Spleen (tissue), 11 donors: ENCODE results near the gene HOXC11. TPM values are rescaled to one million over a fixed set of nuclear protein-coding genes. Genes with fewer than 3 reads are reported as not detected.
A peak's percentile ranks its signal among the peaks of the same experiment; 100 is the strongest.

Experiments used
- DNase-seq: peaks from one replicate; pipeline ENCODE4 v3.0.0-alpha.2; 2020
- H3K27ac ChIP-seq, 8 donors: fragments of 200-600 bp; sonication (generic) in 7 of 8; 1 replicate in 4 of 8; 2 replicates in 4 of 8; pipeline versions ENCODE4 v1.5.0 to v1.8.0; 2016 to 2021; ENCODE audit warnings: inconsistent platforms in 4 of 8, mild to moderate bottlenecking in 4 of 8, moderate library complexity in 1 of 8
- H3K27me3 ChIP-seq, 7 donors: fragments of 200-600 bp; sonication (generic) in 6 of 7; replicated peaks in 1 of 7; 1 replicate in 4 of 7; 2 replicates in 3 of 7; pipeline versions ENCODE4 v1.5.0 to v1.8.0; 2016 to 2021; ENCODE audit warnings: inconsistent platforms in 3 of 7, mild to moderate bottlenecking in 1 of 7
- H3K36me3 ChIP-seq, 6 donors: fragments of 200-600 bp; sonication (generic) in 5 of 6; 1 replicate in 4 of 6; 2 replicates in 2 of 6; pipeline versions ENCODE4 v1.5.0 to v1.8.0; 2016 to 2021; ENCODE audit warnings: inconsistent platforms in 2 of 6
- H3K4me1 ChIP-seq, 6 donors: fragments of 200-600 bp; sonication (generic) in 5 of 6; 1 replicate in 3 of 6; 2 replicates in 3 of 6; pipeline versions ENCODE4 v1.5.0 to v1.8.0; 2016 to 2021; ENCODE audit warnings: inconsistent platforms in 3 of 6
- H3K4me3 ChIP-seq, 8 donors: fragments of 200-600 bp; sonication (generic) in 7 of 8; 1 replicate in 4 of 8; 2 replicates in 4 of 8; pipeline versions ENCODE4 v1.5.0 to v1.8.0; 2016 to 2021; ENCODE audit warnings: inconsistent platforms in 4 of 8, mild to moderate bottlenecking in 4 of 8, moderate library complexity in 2 of 8
- H3K9me3 ChIP-seq, 8 donors: fragments of 200-600 bp; sonication (generic) in 7 of 8; 1 replicate in 4 of 8; 2 replicates in 4 of 8; pipeline versions ENCODE4 v1.5.0 to v1.8.0; 2016 to 2021; ENCODE audit warnings: inconsistent platforms in 4 of 8
- POLR2A ChIP-seq, 3 donors: fragments of 450-650 bp; IDR thresholded peaks; one replicate each; pipeline ENCODE4 v1.5.1; 2017; ENCODE audit warnings: antibody characterized with exemption in 3 of 3, mild to moderate bottlenecking in 1 of 3
- POLR2AphosphoS5 ChIP-seq, 3 donors: sonication (generic); formaldehyde crosslinking; IDR thresholded peaks; one replicate each; pipeline ENCODE4 v1.5.1; 2017; ENCODE audit warnings: antibody characterized with exemption in 3 of 3
- WGBS, 5 donors: extraction: QIAGEN DNeasy Blood & Tissue Kit in 3 of 5; methylation state at CpG; one replicate each; pipeline versions ENCODE4 v1.1.5 to v1.1.7; 2013 to 2018; 5-methylcytosine and 5-hydroxymethylcytosine counted together
- intact Hi-C: fragments of 100-400 bp; cut with DNase I; formaldehyde crosslinking; loops from one replicate; pipeline ENCODE4 v1.15.0; 2023; ENCODE audit warnings: low total_unique reads
- polyA plus RNA-seq, 3 donors: library from polyadenylated mRNA; stranded (reverse); fragments of 200-250 nt; gene quantifications; one replicate each; pipeline ENCODE4 v1.2.1, GENCODE V29; 2013
- total RNA-seq, 7 donors: library from RNA; depleted of rRNA in 3 of 7; stranded (reverse); fragments of >200 nt in 3 of 7; fragmentation: NEBNext Ultra II Directional in 4 of 7; extraction: Animal tissue kit (Norgen Biotek cat#: 25700) in 4 of 7; gene quantifications; one replicate each; pipeline versions ENCODE4 v1.1.0 to v1.2.1, GENCODE V29; 2016 to 2021
- TF ChIP-seq, protein P1 (sequence below), 11 experiments: fragments of 200-600 bp in 7 of 11; fragments of 450-650 bp in 4 of 11; sonication (generic) in 4 of 11; IDR thresholded peaks in 8 of 11; conservative IDR thresholded peaks in 3 of 11; 1 replicate in 7 of 11; 2 replicates in 4 of 11; pipeline versions ENCODE4 v1.4.0 to v1.8.0; 2016 to 2021; ENCODE audit warnings: antibody characterized with exemption in 11 of 11, inconsistent platforms in 4 of 11, mild to moderate bottlenecking in 1 of 11
- donor health status: healthy with polysubstance abuse.
- donor health status: DM: no; HTN: no; CAD: no; lungs with moderate emphysema.
- donor health status: DM: no; HTN: no; CAD: no.
- donor health status: Bipolar disorder and iron deficiency.
- donor health status: healthy.
- donor health status: DM: no; HTN: no; CAD: no.
- donor health status: DM: yes; HTN: yes; CAD: no.

Gene HOXC11
- total and polyA plus RNA-seq, 10 donors, result not detected

DNA sequence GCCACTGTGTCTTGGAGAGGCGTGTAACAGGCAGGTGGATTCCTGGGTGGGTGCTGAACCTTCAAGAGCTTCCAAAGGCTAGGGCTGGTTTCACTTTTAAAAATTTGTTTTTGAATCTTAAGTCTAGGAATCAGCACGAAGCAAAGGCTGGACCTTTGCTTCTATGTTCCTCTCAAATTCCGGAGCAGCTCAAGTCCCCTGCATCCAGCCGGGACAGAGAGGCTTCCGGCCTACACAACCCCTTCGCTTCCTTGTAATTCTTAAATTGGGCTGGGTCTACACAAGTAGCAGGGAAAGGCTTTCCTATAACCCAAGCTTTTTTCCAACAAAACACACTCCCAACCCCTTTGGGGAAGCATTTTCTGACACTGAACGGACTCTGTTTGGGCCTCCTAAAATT, 9.9 kb upstream of the HOXC11 start:
- Histone ChIP-seq H3K4me1 (peaks cover 0 to 53% (median 29%) of the 10 kb centered on the region in 6 donors), H3K27me3 (peaks cover 22 to 100% (median 100%) of the 10 kb centered on the region in 7 donors), H3K9me3 (no peaks in the 10 kb centered on the region), H3K27ac (no peak overlapping the region), H3K36me3 (no peaks in the 10 kb centered on the region), H3K4me3 (no peak overlapping the region)
- DNase-seq, result no peak
- intact Hi-C loops, result no loop called here
- no peak for TF ChIP-seq POLR2AphosphoS5 (IDR thresholded peaks at IDR 0.05)
- WGBS, 5 donors, result 16 to 24% (median 18%) methylated on average over 7 of the region's 7 CpGs

DNA sequence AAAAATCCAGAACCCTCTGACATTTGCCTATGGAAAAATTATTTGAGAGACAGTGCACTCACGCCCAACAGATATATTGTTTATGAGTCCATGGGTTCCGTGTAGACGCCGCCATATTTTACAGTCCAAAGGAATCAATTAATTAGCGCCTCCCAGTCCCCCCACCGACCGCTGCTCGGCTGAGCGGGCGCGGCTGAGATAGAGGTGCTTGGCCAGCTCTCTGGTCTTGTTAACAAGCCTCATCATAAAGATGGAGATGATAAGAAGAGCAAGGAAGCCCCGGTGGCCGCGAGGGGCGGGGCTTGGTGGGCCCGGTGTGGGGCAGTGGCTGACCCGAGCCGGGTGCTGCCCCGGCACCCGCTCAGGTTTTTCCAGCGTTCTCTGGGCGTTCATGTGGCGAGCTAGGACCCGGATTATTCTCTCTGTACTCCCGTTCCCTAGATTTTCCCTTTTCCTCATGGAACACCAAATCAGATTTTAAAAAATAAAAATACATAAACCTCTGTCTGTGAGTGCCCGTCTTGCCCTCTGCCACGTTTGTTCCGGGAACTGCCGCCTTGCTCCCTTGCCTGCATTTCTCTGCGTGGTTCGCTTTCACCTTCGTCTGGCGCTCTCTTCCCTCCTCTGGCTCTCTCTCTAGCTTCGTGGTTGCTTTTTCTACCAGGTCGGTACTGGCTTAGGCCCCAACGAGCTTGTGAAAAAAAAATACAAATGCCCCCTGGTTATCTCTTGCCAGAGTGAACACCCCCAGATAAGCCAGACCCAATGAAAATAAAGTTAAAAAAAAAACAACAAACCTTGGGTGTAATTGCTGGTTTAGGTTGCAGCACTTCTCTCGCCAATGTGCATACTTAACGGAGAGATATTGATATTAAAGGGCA, 9.3 kb upstream of the HOXC11 start:
- H3K4me3 ChIP-seq, result no peak overlapping the region
- no peaks in the 10 kb centered on the region for H3K9me3 ChIP-seq
- WGBS, 5 donors, result 7 to 11% (median 10%) methylated on average over 37 to 38 of the region's 38 CpGs
- peak; percentile 42 for DNase-seq
- no peak overlapping the region for H3K27ac ChIP-seq
- peaks cover 0 to 53% (median 29%) of the 10 kb centered on the region in 6 donors for H3K4me1 ChIP-seq
- H3K36me3 ChIP-seq, result no peaks in the 10 kb centered on the region
- peaks cover 19 to 100% (median 100%) of the 10 kb centered on the region in 7 donors for H3K27me3 ChIP-seq
- TF ChIP-seq, protein P1, sequence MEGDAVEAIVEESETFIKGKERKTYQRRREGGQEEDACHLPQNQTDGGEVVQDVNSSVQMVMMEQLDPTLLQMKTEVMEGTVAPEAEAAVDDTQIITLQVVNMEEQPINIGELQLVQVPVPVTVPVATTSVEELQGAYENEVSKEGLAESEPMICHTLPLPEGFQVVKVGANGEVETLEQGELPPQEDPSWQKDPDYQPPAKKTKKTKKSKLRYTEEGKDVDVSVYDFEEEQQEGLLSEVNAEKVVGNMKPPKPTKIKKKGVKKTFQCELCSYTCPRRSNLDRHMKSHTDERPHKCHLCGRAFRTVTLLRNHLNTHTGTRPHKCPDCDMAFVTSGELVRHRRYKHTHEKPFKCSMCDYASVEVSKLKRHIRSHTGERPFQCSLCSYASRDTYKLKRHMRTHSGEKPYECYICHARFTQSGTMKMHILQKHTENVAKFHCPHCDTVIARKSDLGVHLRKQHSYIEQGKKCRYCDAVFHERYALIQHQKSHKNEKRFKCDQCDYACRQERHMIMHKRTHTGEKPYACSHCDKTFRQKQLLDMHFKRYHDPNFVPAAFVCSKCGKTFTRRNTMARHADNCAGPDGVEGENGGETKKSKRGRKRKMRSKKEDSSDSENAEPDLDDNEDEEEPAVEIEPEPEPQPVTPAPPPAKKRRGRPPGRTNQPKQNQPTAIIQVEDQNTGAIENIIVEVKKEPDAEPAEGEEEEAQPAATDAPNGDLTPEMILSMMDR (IDR thresholded peaks at IDR 0.05 in 8 of 11, conservative IDR thresholded peaks at IDR 0.05 in 3 of 11), result no peak
- TF ChIP-seq POLR2A (IDR thresholded peaks at IDR 0.05), result no peak
- no peak for TF ChIP-seq POLR2AphosphoS5 (IDR thresholded peaks at IDR 0.05)
- intact Hi-C loops, result no loop called here

DNA sequence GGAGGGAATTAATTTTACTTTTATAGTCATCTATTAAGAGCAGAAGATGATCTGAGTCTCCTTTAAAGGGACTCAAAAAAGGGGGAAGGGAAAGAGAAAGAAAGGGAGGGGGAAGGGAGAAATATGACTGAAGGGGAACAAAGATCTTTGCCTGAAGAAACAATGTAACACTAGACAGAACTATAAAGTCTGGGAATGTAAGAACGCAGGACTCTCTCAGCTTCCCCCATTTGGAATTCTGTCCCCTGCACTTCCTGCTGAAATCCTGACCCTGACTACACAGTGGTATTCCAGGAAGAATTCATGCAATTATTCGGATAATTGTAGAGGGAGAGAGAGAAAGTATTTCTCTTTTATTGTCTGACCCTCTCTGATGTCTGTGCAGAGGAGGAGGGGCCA, 8.6 kb upstream of the HOXC11 start:
- peaks cover 0 to 53% (median 29%) of the 10 kb centered on the region in 6 donors for H3K4me1 ChIP-seq
- H3K27me3 ChIP-seq, result peaks cover 19 to 100% (median 99%) of the 10 kb centered on the region in 7 donors
- DNase-seq, result no peak
- H3K9me3 ChIP-seq, result no peaks in the 10 kb centered on the region
- no peaks in the 10 kb centered on the region for H3K36me3 ChIP-seq
- no peak overlapping the region for H3K27ac ChIP-seq
- 0 to 11% (median 4%) methylated on average over 2 of the region's 2 CpGs for WGBS, 5 donors
- TF ChIP-seq POLR2A (IDR thresholded peaks at IDR 0.05) (no peak), POLR2AphosphoS5 (IDR thresholded peaks at IDR 0.05) (no peak)
- TF ChIP-seq, protein P1 (IDR thresholded peaks at IDR 0.05 in 8 of 11, conservative IDR thresholded peaks at IDR 0.05 in 3 of 11), result no peak
- H3K4me3 ChIP-seq, result no peak overlapping the region
- intact Hi-C loops, result no loop called here

DNA sequence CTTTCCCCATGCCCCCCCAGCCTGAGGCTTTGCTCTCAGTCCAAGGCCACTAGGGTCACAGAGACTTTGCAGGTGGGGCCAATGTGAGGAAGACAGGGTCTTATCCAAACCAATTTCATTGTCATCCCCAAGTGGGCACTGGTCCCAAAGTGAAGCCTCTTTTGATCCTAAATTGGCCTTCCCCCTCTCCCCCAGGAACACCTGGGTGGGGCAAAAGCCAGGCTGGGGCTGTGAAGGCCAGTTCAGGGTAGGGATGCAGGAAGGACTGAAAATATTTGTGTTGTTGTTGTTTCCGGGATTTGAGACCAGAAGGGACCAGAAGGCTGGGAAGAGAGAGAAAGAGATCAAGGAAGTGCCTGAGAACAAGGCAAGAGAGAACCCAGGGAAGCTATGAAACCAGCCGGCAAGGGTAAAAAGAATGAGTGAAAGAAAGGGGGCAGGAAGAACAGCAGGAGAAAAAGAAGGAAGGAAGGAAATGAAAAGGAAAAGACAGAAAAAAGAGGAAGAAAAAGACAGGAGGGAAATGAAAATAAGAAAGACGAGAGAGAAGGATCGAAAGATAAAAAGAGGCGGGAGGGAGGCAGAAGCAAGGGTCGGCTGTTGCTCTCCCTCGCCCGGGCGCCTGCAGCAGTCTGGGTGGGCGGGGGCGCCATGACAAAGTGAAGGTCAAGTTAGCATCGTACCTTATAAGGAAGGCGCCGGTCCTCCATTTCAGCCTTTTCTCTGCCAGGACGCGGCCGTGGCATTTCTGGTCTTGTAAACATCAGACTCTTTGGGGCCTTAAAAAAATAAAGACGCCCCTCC, 7.4 kb upstream of the HOXC11 start:
- Histone ChIP-seq H3K4me3 (no peak overlapping the region), H3K4me1 (peaks cover 0 to 52% (median 29%) of the 10 kb centered on the region in 6 donors), H3K27me3 (peaks cover 14 to 100% (median 99%) of the 10 kb centered on the region in 7 donors), H3K9me3 (no peaks in the 10 kb centered on the region), H3K27ac (no peak overlapping the region), H3K36me3 (no peaks in the 10 kb centered on the region)
- intact Hi-C loops, result no loop called here
- TF ChIP-seq, protein P1 (IDR thresholded peaks at IDR 0.05 in 8 of 11, conservative IDR thresholded peaks at IDR 0.05 in 3 of 11), result no peak
- TF ChIP-seq POLR2A (IDR thresholded peaks at IDR 0.05), result no peak
- TF ChIP-seq POLR2AphosphoS5 (IDR thresholded peaks at IDR 0.05), result no peak
- DNase-seq, result peak; percentile 40
- WGBS, 5 donors, result 4 to 5% (median 5%) methylated on average over 18 of the region's 18 CpGs
